CD4-positive, alpha-beta T cell treated with Interleukin-6 for 4 hours (primary cell): ENCODE measurements around the gene GRM7.

Source experiments
- DNase-seq: peaks from one replicate; pipeline ENCODE4 v3.0.0-alpha.2; 2020; ENCODE audit warnings: mixed read lengths

Gene GRM7

DNA sequence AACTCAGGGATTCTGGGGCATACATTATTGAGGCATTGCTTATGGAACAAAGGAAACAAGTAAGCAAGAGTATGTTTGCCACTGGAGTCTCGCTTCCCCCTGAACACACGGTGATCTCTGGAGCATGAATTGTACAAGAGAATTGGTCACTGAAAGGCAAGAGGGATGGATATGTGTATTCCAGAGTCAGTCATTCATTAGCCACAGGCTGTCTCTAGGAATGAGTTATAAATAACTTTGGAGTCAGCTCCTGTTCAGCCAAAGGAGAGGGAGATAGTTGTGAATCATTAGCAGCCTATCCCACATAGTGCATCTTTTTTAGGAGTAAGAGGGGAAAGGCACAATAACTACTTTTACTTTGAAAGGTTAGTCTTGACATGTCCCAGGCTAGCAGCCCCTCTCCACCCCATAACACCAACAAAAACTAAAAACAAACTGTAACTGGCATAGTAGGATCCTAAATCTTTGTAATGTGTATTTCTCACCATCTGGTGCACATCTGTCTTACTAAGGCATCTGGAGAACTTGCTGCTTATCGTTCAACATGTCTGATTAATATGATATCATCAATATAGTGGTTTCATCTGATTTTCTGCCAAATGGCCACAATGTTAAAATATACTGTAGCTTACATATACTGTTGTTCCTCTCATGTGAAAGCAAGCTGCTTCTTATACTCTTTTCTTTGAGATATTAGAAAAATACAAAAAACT is 462.2 kb downstream of the GRM7 start:
- DNase-seq = no peak

DNA sequence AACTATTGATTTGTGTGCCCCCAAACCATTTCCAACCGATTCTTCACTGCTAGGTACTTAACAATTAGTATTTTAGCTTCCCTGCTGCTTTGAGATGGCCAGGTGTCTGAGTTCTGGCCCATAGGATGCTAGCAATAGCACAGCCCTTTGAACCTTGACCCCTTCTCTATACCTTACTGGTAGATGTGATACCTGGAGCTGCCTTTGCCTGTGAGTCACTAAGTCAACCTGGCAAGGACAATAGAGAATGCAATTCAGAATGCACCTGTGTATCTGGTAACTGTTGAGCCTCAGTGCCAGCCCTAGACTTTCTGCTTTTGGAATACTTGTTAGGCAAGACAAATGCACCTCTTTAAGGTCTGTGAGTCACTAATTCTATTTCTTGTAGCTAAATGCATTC is 467.4 kb downstream of the GRM7 start:
- DNase-seq = no peak

DNA sequence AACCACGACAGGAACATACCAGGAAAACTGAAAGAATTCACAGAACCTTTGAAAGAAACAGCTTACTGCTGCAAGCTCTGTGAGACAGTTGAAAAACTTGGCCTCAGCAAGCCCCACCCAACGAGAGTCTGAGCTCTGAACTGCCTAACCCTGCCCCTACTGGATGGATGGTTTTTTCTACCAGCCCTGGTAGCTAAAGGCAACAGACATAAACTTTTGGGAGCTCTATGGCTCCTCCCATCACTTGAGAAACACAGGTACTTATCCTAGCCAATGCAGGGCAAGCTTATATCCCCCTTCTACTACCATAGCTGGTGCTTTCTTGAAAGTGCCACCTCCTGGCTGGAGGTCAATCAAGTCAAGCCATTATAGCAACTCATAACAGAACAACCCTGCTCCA is 471.8 kb downstream of the GRM7 start:
- DNase-seq = no peak

DNA sequence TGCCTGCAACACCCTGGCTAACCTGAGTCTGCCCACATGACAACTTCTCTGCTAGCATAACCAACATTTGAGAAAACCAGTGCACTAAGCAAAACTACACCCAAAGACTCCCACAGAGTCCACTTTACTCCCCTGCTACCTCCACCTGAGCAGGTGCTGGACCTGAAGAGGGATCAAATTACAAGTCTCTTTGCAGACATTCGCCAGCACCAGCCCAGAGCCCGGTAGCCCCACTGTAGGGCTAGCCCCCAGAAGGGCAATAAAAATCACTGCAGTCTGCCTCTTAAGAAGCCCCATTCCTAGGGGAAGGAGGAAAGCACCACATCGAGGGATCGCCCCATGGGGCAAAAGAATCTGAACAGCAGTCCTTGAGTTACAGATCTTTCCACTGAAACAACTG is 472.2 kb downstream of the GRM7 start:
- no peak for DNase-seq

DNA sequence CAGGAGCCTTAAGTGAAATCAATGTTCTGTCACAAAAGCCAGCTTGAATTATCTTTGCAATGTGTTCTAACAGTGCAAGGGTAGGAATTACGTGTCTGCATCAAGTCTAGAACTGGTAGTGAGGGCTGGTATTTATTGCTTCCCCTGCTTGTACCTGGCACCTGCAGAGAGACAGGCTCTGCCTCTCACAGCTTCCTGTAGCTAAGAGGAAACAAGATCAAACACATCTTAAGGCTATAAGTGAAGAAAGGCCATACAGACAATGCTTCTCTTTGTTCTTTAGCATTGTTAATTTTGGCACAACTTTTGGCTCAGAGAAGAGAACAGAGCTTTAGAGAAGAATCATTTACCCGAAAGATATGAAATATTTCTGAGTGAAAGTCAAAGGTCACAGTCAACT is 479.9 kb downstream of the GRM7 start:
- no peak for DNase-seq

DNA sequence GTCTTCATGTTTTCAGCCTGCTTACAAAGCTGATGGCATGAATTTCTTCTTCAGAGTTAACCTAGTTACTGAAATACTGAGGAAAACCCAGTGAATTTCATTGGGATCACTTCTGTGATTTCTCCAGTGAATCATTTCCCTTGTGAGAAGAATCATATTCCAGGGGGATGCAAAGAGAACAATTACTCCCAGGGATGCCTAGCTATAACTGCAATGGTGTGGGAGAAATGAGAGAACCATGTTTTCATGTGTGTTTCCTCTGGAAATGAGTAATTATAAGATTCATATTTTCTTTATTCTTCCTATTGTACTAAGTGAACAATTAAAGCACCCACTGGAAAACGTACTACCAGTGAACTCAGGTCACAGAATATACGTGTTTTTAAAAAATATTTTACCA is 485.4 kb downstream of the GRM7 start:
- no peak for DNase-seq

DNA sequence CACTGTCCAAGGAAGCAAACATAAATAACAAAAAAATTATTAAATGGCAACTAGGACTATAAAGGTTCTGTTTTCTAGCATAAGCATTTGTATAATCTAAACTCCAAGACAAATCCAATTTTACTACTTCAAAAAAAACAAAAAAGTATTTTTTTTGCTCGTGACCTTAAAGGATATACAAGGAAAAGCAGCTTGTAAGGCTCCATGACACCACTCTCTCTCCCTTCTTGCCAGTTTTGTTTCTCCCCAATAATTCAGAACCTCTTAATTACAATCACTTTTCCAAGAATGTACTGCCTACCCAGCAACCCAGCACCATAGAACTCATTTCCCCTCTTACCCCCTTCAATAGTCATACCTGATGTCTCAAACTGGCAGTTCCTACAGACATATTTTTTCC is 496.2 kb downstream of the GRM7 start:
- no peak for DNase-seq

DNA sequence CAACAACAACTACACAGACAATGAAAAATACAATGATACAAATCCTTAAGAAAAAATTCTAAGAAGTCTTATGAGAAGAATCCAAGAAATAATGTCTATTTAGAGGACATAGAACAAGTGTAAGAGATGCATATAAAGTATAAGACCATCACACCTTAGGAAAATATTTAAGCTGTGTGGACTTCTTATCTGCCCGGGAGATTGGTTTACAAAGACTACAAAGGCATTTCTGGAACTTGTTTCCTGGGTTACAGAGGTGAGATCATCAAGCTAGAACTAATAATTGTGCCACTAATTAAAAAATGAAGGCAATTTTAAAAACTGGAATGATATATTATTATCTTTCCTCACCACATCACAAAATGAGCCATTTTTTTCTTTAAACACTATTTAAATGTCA is 507.1 kb downstream of the GRM7 start:
- no peak for DNase-seq

DNA sequence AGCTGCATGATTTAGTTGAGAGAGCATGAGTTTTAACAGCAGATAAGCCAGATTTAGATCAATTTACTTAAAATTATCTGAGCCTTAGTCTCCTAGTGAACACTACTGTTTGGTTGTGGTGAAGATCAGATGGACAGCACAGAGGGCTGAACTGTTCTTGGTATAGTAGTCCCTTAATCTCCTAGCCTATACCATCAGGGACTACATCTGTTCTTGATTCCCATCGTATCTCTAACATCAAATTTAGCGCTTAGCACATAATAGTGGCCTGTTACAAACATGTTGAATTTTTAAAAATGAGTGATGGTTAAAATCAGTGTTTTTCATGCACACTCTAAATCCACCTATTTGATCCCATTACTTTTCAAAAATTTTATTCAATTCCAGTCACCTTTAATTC is 507.7 kb downstream of the GRM7 start:
- no peak for DNase-seq

DNA sequence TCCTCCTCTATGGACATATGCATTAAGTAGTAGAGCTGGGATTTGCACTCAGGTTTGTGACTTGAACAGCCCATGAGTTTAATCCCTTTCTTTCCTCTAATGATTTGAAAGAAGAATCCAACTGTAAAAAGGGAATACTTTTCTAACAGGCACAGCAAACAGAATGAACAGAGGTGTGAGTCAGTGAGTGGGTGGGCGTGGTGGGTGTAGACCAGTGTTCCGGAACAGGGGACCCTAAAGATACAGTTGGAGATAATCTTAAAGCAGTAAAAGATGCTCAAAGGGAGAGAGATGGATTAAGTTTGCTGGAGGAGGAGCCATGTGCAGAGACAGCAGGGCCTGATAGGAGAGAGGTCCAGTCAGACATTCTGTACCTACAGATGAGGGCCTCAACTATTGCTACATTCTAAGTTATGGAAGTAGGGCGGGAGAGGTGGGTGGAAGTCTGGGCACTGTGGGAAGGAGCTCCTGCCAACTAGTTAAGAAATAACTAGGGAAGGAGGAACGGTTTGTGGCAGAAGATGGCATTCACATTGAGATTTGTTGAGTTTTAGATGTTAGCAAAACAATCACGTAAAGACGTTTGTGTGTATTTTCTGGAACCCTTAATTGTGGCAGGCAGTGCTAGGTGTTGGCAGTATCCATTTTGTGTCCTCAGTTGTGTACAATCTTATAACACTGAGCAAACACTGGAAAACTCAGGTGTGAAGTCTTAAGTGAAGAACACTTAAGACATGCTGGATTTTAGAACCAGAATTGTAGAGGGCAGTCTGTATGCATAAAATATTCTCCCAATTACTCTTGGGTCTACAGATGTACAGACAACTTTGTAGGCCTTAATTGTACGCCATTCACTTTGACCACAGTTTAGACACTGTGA is 511.0 kb downstream of the GRM7 start:
- no peak for DNase-seq

DNA sequence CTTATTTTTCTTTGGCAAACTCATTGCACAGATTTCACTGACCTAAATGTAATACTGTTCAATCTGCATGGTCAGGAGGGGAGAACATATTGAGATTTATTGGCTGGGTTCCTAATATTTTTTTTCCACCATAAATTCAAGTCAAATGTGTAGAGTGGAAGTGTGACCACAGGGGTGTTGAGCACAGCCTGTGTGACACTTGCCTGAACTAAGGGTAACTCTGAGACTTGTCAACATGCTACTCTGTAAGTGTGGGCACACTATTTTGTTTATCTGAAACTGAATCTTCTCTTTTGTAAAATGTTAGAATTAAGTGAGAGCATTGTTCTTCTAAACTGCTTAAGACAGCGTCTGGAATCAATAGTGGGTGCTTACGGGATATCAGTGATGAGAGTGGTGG is 516.2 kb downstream of the GRM7 start:
- no peak for DNase-seq

DNA sequence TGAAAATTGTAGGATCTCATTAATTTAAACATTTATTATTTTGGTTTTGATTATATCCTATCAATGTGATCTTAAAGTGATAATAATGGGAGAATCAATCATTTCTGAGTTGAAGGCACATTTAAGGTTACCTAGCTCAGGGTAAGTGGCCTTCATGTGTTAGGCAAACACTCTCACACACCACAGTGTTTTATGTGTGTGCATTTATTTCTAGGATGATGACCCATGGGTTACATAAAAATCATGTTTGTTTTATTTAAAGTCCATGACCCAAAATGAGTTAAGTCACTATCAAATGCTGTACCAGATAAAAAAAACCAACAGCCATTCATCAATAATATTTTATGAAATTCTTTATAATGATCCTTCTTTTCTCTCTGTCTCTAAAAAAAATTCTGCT is 520.8 kb downstream of the GRM7 start:
- no peak for DNase-seq

DNA sequence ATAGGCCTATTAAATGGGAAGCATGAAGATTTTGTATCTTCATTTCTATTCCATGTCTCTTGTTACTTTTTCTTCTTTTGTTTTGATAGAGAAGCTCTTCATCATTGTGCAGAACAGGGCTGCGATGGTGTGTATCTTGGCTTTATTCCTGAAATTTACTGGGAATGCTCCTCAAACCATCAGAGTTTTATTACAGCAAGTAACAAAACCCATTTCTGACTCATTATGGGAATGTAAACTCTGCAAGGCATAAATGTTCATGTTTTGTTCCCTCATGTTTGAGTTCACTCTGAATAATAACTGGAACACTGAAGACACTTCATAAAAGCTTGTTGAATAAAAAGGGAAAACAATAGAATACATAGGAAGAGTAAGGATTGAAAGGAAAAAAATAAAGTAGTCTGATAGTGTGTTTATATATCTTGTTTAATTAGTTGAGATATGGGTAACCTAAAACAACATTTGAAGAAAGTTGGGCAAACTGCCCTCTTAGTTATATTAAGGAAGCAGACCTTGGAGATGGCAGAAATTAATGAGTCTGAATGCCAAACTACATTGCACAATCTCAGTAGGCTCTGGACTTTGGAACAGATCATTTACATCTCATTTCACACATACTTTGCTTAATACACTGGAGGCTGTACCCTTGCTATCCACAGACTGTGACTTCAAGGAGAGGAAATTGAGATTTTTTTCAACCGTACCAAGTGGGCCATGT is 521.5 kb downstream of the GRM7 start:
- no peak for DNase-seq

DNA sequence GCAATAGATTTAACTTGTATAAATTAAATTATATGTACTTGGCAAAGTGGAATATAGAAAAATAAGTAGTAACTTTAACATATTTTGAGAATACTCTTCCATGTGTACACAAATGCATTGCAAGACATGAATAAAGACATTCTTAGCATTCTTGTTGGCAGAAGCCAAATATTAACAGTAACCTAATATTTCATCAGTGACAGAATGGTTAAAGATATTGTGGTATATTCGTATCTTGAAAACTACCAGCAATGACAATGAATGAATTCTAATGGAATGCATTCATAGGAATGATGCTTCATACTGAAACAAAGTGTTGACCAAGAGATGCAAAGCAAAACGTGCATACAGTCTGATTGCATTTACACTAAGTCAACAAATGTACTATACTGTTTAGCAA is 524.7 kb downstream of the GRM7 start:
- DNase-seq = no peak

DNA sequence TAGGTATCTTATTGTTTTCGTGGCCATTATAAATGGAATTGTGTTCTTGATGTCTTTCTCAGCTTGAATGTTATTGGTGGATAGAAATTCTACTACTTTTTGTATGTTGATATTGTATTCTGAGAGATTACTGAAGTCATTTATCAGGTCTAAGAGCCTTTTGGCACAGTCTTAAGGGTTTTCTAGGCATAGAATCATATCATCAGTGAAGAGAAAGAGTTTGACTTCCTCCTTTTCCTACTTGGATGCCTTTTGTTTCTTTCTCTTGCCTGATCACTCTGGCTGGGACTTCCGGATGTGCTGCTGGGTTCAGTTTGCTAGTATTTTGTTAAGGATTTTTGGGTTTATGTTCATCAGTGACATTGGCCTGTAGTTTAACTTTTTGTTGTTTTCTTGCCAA is 527.1 kb downstream of the GRM7 start:
- no peak for DNase-seq

DNA sequence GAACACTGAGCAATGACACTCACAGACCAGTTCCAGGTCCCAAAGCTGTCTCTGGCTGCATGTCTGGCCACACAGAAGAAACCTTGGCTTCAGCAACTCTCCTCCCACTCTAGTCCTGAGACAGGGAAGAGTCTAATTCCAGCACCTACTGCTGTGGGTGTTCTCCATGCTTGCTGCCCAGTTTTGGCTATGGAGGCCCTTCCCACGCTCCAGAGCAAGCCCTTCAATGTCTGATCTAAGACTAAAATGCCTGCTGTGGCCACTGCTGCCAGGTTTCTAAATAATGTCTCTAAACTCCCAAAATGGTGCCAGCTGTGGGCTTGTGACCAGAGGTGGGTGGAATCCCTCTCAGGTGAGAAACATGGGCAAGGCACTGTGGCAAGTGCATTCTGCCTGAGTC is 531.3 kb downstream of the GRM7 start:
- DNase-seq = no peak

DNA sequence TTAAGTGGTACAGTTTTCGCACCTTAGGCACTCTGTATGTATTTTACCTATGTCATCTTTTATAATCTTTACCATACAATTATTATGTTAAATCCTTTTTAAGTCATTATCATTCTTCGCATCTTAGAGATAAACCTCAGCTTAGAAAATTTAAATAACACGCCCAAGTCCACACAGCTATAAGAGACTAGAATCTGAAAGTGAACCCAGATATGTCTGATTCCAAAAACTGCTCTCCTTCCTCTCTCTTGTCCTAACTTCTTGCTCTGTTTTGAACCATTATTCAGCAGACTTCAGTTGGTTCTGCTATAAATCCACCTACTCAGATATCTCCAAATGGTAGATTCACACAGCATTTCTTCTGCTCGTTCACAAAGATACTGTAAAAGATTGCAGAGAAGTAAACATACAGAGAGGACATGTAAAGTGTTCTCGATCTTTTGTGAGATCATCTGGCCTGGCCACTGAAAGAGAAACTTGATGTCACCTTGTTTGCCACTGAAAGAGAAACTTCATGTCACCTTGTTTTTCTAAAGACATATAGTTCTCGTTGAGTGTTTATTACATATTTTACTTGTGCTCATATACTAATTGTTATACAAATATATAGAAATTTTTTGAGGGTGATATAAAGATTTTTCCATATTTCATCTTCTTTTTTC is 533.2 kb downstream of the GRM7 start:
- no peak for DNase-seq

DNA sequence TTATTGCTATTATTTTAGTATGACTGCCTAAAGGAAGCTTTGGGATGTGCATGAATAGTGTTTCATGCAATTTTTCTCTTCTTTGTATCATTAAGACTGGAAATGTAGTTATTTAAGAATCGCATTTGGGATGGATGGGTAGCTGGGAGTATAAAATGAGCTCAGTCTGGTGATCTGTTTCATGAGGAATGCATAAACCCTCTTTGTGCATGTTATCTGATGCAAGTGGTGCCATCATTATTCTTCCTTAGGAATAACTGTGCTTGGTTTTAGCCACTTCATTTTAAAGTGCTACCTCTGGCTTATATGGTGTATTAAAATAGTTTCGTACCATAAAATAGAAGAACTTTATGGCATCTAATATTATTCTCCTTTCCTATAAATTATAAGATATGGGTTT is 535.6 kb downstream of the GRM7 start:
- DNase-seq = no peak

DNA sequence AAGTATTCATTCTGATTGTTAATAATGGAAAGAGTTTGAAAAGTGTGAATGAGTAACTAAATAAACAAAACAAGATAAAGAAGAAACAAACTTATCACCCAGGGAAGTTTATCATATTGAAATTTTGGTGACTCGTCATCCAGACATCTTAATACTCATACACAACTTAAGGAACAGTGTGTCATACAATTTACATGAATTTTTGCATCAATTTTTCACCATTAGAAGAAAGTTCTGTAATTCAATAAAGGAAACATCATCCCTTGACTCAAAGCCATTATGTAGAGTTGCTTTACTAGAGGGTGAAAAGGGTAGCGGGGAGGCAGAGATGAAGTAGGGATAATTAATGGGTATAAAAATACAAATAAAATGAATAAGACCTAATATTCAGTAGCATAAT is 536.2 kb downstream of the GRM7 start:
- DNase-seq = no peak

DNA sequence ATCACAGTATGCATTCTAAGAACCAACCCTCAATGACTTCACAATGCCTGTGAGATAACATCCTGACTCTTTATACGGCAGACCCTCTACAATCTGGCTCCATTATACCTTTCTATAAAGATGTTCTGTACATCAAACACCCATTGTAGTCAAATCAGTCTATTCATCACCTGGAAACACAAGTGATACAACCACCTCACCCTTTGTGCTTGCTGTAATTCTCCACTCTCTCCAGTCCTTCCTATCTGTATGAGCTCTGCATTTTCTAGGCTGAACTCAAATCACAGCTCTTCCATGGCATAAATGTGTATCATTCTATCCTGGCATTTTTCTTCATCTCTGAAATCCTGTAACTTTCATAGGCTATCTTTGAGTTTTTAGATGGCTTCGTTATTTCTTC is 539.4 kb downstream of the GRM7 start:
- no peak for DNase-seq

DNA sequence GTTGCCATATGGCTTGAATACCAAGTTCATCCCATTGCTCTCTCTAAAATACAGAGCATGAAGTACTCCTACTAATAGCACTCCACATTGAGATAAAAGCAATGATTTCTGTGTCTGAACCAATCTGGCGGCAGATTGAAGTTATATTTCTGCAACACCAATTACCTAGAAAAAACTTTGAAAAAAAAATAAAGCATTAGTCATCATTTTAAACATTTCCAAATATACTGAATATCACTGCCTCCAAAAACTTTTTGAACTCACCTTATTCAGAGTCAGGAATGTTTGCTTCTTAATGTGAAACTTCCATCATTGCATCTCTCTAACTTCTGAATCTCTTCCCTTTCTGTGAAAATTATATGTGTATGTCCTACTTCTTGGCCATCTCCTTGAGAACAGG is 540.5 kb downstream of the GRM7 start:
- no peak for DNase-seq

DNA sequence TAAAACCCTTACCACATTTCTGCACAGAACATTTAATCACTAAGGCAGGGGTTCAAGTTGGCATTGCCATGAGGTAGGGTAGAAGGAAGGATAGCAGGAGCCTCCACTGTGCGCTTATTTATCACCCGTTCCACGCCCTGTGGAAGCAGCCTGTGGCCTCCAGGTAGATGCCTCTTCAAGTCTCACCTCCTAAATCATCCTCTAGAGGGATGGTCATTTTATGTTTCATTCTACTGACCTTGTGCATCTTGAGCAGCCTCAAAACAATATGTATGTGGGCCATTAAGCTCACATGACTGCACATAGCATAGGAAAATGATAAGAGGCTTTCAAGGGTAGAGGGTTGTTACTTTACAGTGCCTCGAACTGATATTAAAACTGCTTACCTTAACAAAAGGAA is 546.2 kb downstream of the GRM7 start:
- DNase-seq = no peak

DNA sequence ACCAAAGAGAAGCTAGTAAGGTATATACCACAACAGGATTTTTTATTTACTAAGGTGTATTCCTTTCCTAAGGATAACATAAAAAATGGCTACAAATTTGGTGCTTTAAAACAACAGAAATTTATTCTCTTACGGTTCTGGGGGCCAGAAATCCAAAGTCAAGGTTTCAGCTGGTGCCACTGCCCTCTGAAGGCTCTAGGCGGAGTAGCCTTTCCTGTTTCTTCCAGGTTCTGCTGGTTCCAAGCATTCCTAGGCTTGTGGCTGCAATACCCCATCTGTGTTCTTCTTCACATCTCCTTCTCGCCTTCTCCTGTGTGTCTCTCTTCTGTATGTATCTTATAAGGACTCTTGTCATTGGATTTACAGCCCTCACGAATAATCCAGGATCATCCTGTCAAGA is 549.9 kb downstream of the GRM7 start:
- DNase-seq = no peak
